ENCODE results near the gene PAEP. TPM values are rescaled to one million over a fixed set of nuclear protein-coding genes. Genes with fewer than 3 reads are reported as not detected.
"Not testable (repeated sequence)": the region's sequence is repeated elsewhere in the genome, so short reads cannot be mapped to it uniquely, and the experiment has no call there.

The PAEP gene
- total RNA-seq, 8 experiments from 2014 or later: 0.42 to 9.9 (median 2.1) TPM; not detected in 4

DNA sequence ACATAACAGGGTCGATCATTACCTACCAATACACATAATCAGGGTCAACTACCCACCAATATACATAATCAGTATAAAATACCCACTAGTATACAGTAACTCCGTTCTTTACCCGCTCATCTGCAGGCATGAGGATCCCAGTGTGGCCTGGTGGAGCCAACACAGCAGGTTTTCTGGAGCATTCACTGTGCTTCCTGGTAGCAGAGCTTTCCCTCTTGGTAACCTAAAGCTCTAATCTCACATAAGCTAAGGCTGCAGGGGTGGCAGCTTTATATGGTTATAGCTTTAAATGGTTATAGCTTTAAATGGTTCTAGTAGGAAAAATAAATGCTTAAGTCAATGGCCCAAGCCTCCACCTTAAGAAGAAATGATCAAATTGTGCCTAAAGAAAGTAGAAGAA, 28.4 kb upstream of the PAEP start:
- in situ Hi-C loops (cut with MboI; ENCODE audit: low pct_unique_long_range_greater_than_20kb in 2 of 9, low sequenced_read_pairs in 9 of 9, unreplicated experiment in 9 of 9): no loop called here
- ATAC-seq (replicated peaks in 6 of 8): no peak
- no peaks in the 10 kb centered on the region for H3K4me1 ChIP-seq (replicated peaks in 1 of 2)
- H3K4me3 ChIP-seq: no peak overlapping the region
- WGBS, 10 experiments: 67 to 100% (median 100%) methylated on average over 1 to 3 of the region's 3 CpGs; no CpG with 5 or more reads in 1 of the 10 experiments
- no peak overlapping the region for H3K27ac ChIP-seq

GRCh38 chr9:135533674-135534073, 27.9 kb upstream of the PAEP start:
- 40 to 100% (median 88%) methylated on average over 2 to 12 of the region's 12 CpGs; no CpG with 5 or more reads in 5 of the 10 experiments for WGBS, 10 experiments
- no peak overlapping the region for H3K4me3 ChIP-seq
- ATAC-seq (replicated peaks in 6 of 8): peak in 1 of 8 experiments; percentile 14
- no peaks in the 10 kb centered on the region for H3K4me1 ChIP-seq (replicated peaks in 1 of 2)
- H3K27ac ChIP-seq: no peak overlapping the region
- in situ Hi-C loops (cut with MboI; ENCODE audit: low pct_unique_long_range_greater_than_20kb in 2 of 9, low sequenced_read_pairs in 9 of 9, unreplicated experiment in 9 of 9): no loop called here

GRCh38 chr9:135534192-135534711, 27.3 kb upstream of the PAEP start:
- H3K4me1 ChIP-seq (replicated peaks in 1 of 2); H3K27ac ChIP-seq; in situ Hi-C loops (cut with MboI; ENCODE audit: low pct_unique_long_range_greater_than_20kb in 2 of 9, low sequenced_read_pairs in 9 of 9, unreplicated experiment in 9 of 9); H3K4me3 ChIP-seq: not testable (repeated sequence)
- peak in 7 of 8 experiments; percentile 32 to 96 (median 52) for ATAC-seq (replicated peaks in 6 of 8)
- WGBS, 10 experiments: 0 to 71% (median 13%) methylated on average over 1 of the region's 10 CpGs; no CpG with 5 or more reads in 6 of the 10 experiments

- H3K4me3 ChIP-seq; H3K4me1 ChIP-seq (replicated peaks in 1 of 2); H3K27ac ChIP-seq; in situ Hi-C loops (cut with MboI; ENCODE audit: low pct_unique_long_range_greater_than_20kb in 2 of 9, low sequenced_read_pairs in 9 of 9, unreplicated experiment in 9 of 9): not testable (repeated sequence)
- peak in 1 of 8 experiments; percentile 16 for ATAC-seq (replicated peaks in 6 of 8)
- WGBS, 10 experiments: 100% methylated on average over 1 of the region's 4 CpGs; no CpG with 5 or more reads in 9 of the 10 experiments
Measured at GRCh38 chr9:135534826-135535225, 26.7 kb upstream of the PAEP start.

DNA sequence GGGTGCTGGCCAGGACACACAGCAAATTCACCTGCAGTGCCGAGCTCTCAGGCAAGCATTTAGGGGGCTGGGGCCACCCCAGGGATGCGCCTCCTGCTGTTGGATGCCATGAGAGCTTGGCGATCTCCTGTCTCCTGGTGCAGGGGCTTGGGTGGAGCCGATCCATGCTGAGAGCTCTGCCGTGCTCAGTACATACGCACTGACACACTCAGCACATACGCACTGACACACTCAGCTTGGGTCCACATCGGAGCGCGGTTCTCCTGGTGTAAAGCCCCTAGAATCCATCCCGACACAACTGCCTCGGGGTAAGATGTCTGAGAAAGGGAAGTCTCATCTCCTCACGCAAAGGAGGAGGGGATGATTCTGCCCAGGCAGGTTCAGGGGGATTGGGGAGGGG, 25.9 kb upstream of the PAEP start:
- not testable (repeated sequence) for ATAC-seq (replicated peaks in 6 of 8)

DNA sequence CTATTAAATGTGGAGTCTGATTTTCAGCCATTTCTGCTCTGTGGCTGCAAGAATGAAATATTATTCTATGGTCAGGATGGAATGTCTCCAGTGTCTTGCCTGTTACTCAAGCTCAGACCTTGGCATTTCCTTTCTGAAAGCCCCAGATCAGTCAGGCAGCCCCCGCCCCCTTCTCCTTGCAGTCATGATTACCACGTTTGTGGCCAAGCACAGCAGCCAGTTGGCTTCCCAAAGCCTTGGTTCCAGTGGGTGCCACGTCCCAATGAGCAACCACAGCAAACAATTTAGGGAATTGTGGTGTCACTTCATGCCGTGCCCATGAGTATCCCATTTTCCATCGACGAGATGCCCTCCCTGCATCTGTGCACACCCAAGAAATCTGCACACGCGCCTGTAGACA, 25.3 kb upstream of the PAEP start:
- in situ Hi-C loops (cut with MboI; ENCODE audit: low pct_unique_long_range_greater_than_20kb in 2 of 9, low sequenced_read_pairs in 9 of 9, unreplicated experiment in 9 of 9): no loop called here

More for the DNA sequence above, 25.9 kb upstream of the PAEP start:
- in situ Hi-C loops (cut with MboI; ENCODE audit: low pct_unique_long_range_greater_than_20kb in 2 of 9, low sequenced_read_pairs in 9 of 9, unreplicated experiment in 9 of 9); H3K4me3 ChIP-seq; H3K27ac ChIP-seq; H3K4me1 ChIP-seq (replicated peaks in 1 of 2): not testable (repeated sequence)
- 66 to 92% methylated on average over 2 to 7 of the region's 13 CpGs; no CpG with 5 or more reads in 8 of the 10 experiments for WGBS, 10 experiments

DNA sequence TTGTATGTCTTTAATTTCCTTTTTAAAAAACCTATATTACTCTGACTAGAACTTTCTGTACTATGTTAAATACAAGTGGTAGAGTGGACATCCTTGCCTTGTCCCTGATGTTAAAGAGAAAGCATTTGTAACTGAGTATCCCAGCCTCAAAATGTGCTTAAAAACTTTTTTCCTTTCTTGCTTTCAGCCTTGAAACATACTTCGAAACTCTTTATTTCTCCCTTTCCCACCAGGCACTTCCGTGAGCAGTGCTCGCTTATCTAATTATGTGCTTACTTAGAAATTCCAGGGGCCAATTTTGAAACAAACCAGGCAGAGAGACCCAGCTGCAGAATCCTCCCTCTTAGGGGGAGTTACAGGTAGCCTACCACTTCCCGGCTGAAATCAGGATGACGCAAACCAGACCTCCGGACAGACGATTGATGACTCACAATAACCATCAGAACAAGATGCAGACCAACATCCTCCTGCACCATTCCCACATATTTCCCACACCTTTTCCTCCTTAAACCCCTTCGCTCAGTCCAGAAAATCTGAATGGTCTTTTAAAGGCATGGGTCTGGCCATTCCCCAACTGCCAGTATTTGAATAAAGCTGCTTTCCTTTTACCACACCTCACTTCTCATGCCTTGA, 18.2 kb upstream of the PAEP start:
- H3K4me3 ChIP-seq; H3K4me1 ChIP-seq (replicated peaks in 1 of 2); in situ Hi-C loops (cut with MboI; ENCODE audit: low pct_unique_long_range_greater_than_20kb in 2 of 9, low sequenced_read_pairs in 9 of 9, unreplicated experiment in 9 of 9); H3K27ac ChIP-seq: not testable (repeated sequence)
- ATAC-seq (replicated peaks in 6 of 8): peak in 2 of 8 experiments; percentile 25 to 84
- 33 to 86% (median 71%) methylated on average over 1 to 8 of the region's 8 CpGs; no CpG with 5 or more reads in 2 of the 10 experiments for WGBS, 10 experiments

More for the DNA sequence above, 25.3 kb upstream of the PAEP start:
- Histone ChIP-seq H3K4me1 (replicated peaks in 1 of 2) (no peaks in the 10 kb centered on the region), H3K27ac (no peak overlapping the region), H3K4me3 (no peak overlapping the region)
- no peak for ATAC-seq (replicated peaks in 6 of 8)
- WGBS, 10 experiments: 0 to 93% (median 60%) methylated on average over 1 to 4 of the region's 8 CpGs; no CpG with 5 or more reads in 3 of the 10 experiments

- Histone ChIP-seq H3K4me1 (replicated peaks in 1 of 2) (no peaks in the 10 kb centered on the region), H3K27ac (no peak overlapping the region), H3K4me3 (no peak overlapping the region)
- 49 to 100% (median 72%) methylated on average over 1 to 12 of the region's 18 CpGs; no CpG with 5 or more reads in 3 of the 10 experiments for WGBS, 10 experiments
- no peak for ATAC-seq (replicated peaks in 6 of 8)
- in situ Hi-C loops (cut with MboI; ENCODE audit: low pct_unique_long_range_greater_than_20kb in 2 of 9, low sequenced_read_pairs in 9 of 9, unreplicated experiment in 9 of 9): no loop called here
Measured at GRCh38 chr9:135544981-135545635, 16.4 kb upstream of the PAEP start.

- H3K4me3 ChIP-seq; H3K4me1 ChIP-seq (replicated peaks in 1 of 2); H3K27ac ChIP-seq; in situ Hi-C loops (cut with MboI; ENCODE audit: low pct_unique_long_range_greater_than_20kb in 2 of 9, low sequenced_read_pairs in 9 of 9, unreplicated experiment in 9 of 9); ATAC-seq (replicated peaks in 6 of 8): not testable (repeated sequence)
- 0% methylated on average over 1 of the region's 19 CpGs; no CpG with 5 or more reads in 9 of the 10 experiments for WGBS, 10 experiments
Measured at GRCh38 chr9:135545646-135546176, 15.8 kb upstream of the PAEP start, which contains the start of gene OBP2A. Gene OBP2A (plus strand): TSS chr9:135546126. CDS start chr9:135546181, 55 bp downstream.

DNA sequence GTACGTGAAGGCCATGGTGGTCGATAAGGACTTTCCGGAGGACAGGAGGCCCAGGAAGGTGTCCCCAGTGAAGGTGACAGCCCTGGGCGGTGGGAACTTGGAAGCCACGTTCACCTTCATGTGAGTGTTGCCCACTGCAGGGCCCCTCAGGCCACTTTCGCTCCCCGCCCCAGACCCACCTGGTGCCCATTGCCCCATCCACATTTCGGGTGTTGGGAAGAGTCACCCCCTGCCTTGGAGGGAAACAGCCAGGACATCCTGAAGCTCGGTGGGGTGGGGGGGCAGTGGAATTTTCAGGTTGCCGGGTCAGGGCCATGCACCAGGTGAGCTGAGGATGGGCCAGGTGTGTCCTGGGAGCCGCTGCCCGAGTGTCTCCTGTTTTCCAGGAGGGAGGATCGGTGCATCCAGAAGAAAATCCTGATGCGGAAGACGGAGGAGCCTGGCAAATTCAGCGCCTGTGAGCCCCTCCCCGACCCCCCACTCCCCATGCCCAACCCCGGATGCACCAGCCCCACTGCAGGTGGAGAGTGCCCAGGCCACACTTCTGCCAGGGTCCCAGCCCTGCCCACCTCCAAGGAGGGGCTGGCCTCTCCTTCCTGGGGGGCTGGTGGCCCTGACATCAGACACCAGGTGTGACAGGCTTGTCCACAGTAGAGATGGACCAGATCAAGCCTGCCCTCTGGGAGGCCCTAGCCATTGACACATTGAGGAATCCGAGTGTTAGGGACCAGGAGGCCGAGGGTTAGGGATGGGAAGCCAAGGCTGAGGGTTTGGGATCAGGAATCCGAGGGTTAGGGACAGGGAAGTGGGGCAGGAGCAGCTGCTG, 14.6 kb upstream of the PAEP start:
- 20 to 54% (median 41%) methylated on average over 1 to 2 of the region's 21 CpGs; no CpG with 5 or more reads in 6 of the 10 experiments for WGBS, 10 experiments
- in situ Hi-C loops (cut with MboI; ENCODE audit: low pct_unique_long_range_greater_than_20kb in 2 of 9, low sequenced_read_pairs in 9 of 9, unreplicated experiment in 9 of 9); ATAC-seq (replicated peaks in 6 of 8): not testable (repeated sequence)

DNA sequence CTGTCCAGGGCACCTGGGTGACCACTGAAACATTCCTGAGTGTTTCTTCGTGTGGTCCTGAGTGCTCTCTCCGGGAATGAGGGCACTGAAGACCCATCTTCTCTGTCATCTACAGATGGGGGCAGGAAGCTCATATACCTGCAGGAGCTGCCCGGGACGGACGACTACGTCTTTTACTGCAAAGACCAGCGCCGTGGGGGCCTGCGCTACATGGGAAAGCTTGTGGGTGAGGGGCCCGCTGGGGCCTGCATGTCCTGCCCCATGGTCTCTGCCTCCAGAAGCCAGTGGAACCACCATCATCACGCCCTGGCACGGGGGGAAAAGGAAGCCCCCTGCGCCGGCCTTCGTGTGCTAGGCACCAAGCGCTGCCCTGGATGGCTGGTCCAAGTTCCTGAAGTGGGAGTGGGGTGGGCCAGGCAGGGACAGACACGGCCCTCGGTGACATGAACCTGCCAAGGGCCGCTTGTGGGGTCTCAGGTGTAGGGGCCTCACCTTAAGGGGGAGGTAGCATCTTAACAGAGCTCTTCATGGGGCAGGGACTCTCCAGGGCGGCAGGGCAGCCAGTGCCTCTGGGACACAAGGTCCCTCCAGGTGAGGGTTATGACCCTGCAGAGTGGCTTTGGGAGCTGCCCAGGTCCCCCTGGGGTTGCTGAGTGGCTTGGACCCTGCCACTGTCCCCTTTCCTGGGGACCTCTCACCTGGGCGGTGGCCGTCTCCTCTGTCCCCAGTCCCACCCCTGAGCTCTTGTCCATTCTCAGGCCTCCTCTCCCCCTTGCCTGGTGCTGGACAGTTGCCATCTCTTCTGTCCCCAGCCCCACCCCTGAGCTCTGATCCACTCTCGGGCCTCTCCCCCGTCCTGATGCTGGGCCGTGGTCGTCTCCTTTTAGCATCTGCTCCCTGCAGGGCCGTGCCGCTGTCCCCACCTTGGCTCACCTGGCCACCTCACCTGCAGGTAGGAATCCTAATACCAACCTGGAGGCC, 13.5 kb upstream of the PAEP start:
- 60 to 86% (median 76%) methylated on average over 1 to 7 of the region's 28 CpGs; no CpG with 5 or more reads in 6 of the 10 experiments for WGBS, 10 experiments
- Histone ChIP-seq H3K4me1 (replicated peaks in 1 of 2) (no peaks in the 10 kb centered on the region), H3K4me3 (no peak overlapping the region), H3K27ac (no peak overlapping the region)
- no peak for ATAC-seq (replicated peaks in 6 of 8)
- in situ Hi-C loops (cut with MboI; ENCODE audit: low pct_unique_long_range_greater_than_20kb in 2 of 9, low sequenced_read_pairs in 9 of 9, unreplicated experiment in 9 of 9): no loop called here

More for the DNA sequence above, 14.6 kb upstream of the PAEP start:
- not testable (repeated sequence) for H3K4me3 ChIP-seq; H3K4me1 ChIP-seq (replicated peaks in 1 of 2); H3K27ac ChIP-seq
